HEK293 (cell line): ENCODE measurements around the gene TBC1D5.

ENCODE experiments used
- CTCF ChIA-PET: fragments of 350-600 bp; formaldehyde crosslinking; extraction: SDS; loops from one replicate; lab custom pipeline; 2021; ENCODE audit warnings: antibody characterized with exemption; lab: Yijun Ruan, JAX
- POLR2A ChIA-PET: fragments of 300-600 bp; formaldehyde crosslinking; extraction: SDS; loops from one replicate; lab custom pipeline; 2020; ENCODE audit warnings: antibody characterized with exemption, inconsistent platforms; lab: Yijun Ruan, JAX
- H3K27ac ChIP-seq: fragments of 200-500 bp; sonication (Bioruptor generic); 2 replicates; pipeline ENCODE4 v1.5.1; 2014; ENCODE audit warnings: low read depth, low read length, control low read depth, inconsistent platforms; ENCODE audit errors: extremely low read depth
- H3K36me3 ChIP-seq, 2 experiments: fragments of 200-500 bp in 1 of 2; sonication (Bioruptor generic) in 1 of 2; 1 replicate in 1 of 2; 2 replicates in 1 of 2; pipeline ENCODE4 v1.5.1; 2014 to 2017; ENCODE audit warnings: inconsistent platforms in 2 of 2, low read length in 2 of 2; ENCODE audit not compliant: control insufficient read depth in 2 of 2, insufficient read depth in 1 of 2
- H3K4me1 ChIP-seq: fragments of 200-500 bp; sonication (Bioruptor generic); 2 replicates; pipeline ENCODE4 v1.5.1; 2014; ENCODE audit warnings: mild to moderate bottlenecking, low read length, inconsistent platforms; ENCODE audit not compliant: control insufficient read depth, insufficient read depth
- H3K4me3 ChIP-seq: 2 replicates; pipeline ENCODE4 v1.5.1; 2011; ENCODE audit warnings: low read depth, mild to moderate bottlenecking, control low read depth, low read length, moderate library complexity
- H3K9me3 ChIP-seq: fragments of 200-500 bp; sonication (Bioruptor generic); 2 replicates; pipeline ENCODE4 v1.5.1; 2014; ENCODE audit warnings: low read depth, low read length, inconsistent platforms; ENCODE audit not compliant: control insufficient read depth, insufficient read depth
- GLIS2 ChIP-seq: fragments of 450-650 bp; formaldehyde crosslinking; IDR thresholded peaks from 2 replicates; pipeline ENCODE4 v1.5.1; 2016; ENCODE audit warnings: missing biosample characterization, missing genetic modification characterization
- MYNN ChIP-seq: fragments of 450-650 bp; formaldehyde crosslinking; IDR thresholded peaks from 2 replicates; pipeline ENCODE4 v1.5.1; 2016; ENCODE audit warnings: missing biosample characterization, missing genetic modification characterization, borderline replicate concordance
- ZFP69B ChIP-seq: fragments of 450-650 bp; formaldehyde crosslinking; IDR thresholded peaks from 2 replicates; pipeline ENCODE4 v1.5.1; 2016; ENCODE audit warnings: missing biosample characterization, missing genetic modification characterization
- ZNF169 ChIP-seq: fragments of 450-650 bp; formaldehyde crosslinking; IDR thresholded peaks from 2 replicates; pipeline ENCODE4 v1.5.1; 2016; ENCODE audit warnings: missing biosample characterization, missing genetic modification characterization
- ZNF202 ChIP-seq: fragments of 450-650 bp; formaldehyde crosslinking; IDR thresholded peaks from 2 replicates; pipeline ENCODE4 v1.5.1; 2016; ENCODE audit warnings: missing biosample characterization, missing genetic modification characterization, borderline replicate concordance
- ZNF223 ChIP-seq: fragments of 450-650 bp; formaldehyde crosslinking; IDR thresholded peaks from 2 replicates; pipeline ENCODE4 v1.5.1; 2016; ENCODE audit warnings: missing biosample characterization, missing genetic modification characterization
- ZNF266 ChIP-seq: fragments of 450-650 bp; formaldehyde crosslinking; IDR thresholded peaks from 2 replicates; pipeline ENCODE4 v1.5.1; 2016; ENCODE audit warnings: missing biosample characterization, missing genetic modification characterization, low read depth
- ZNF302 ChIP-seq: fragments of 450-650 bp; formaldehyde crosslinking; IDR thresholded peaks from 2 replicates; pipeline ENCODE4 v1.5.1; 2016; ENCODE audit warnings: missing biosample characterization, missing genetic modification characterization, low read depth
- ZNF324 ChIP-seq: fragments of 450-650 bp; formaldehyde crosslinking; IDR thresholded peaks from 2 replicates; pipeline ENCODE4 v1.5.1; 2016; ENCODE audit warnings: missing biosample characterization, missing genetic modification characterization
- ZNF416 ChIP-seq: fragments of 450-650 bp; formaldehyde crosslinking; IDR thresholded peaks from 2 replicates; pipeline ENCODE4 v1.5.1; 2016; ENCODE audit warnings: missing biosample characterization, missing genetic modification characterization
- ZNF549 ChIP-seq: fragments of 450-650 bp; IDR thresholded peaks from 2 replicates; pipeline ENCODE4 v1.5.1; 2018; ENCODE audit warnings: missing biosample characterization, missing genetic modification characterization, mild to moderate bottlenecking, inconsistent platforms, moderate library complexity
- ZNF561 ChIP-seq: fragments of 450-650 bp; IDR thresholded peaks from 2 replicates; pipeline ENCODE4 v1.5.1; 2018; ENCODE audit warnings: missing biosample characterization, missing genetic modification characterization, borderline replicate concordance
- ZNF670 ChIP-seq: fragments of 450-650 bp; formaldehyde crosslinking; IDR thresholded peaks from 2 replicates; pipeline ENCODE4 v1.5.1; 2016; ENCODE audit warnings: missing biosample characterization, missing genetic modification characterization, low read depth
- TF ChIP-seq, protein P1 (sequence below): fragments of 450-650 bp; formaldehyde crosslinking; IDR thresholded peaks from 2 replicates; pipeline ENCODE4 v1.5.1; 2017; ENCODE audit warnings: missing biosample characterization, missing genetic modification characterization
- TF ChIP-seq, protein P2 (sequence below): fragments of 450-650 bp; formaldehyde crosslinking; IDR thresholded peaks from 2 replicates; pipeline ENCODE4 v1.5.1; 2017; ENCODE audit warnings: missing biosample characterization, missing genetic modification characterization
- TF ChIP-seq, protein P3 (sequence below): fragments of 450-650 bp; formaldehyde crosslinking; IDR thresholded peaks from 2 replicates; pipeline ENCODE4 v1.5.1; 2016; ENCODE audit warnings: missing biosample characterization, missing genetic modification characterization, low read depth
- TF ChIP-seq, protein P4 (sequence below): fragments of 450-650 bp; formaldehyde crosslinking; IDR thresholded peaks from 2 replicates; pipeline ENCODE4 v1.5.1; 2016; ENCODE audit warnings: missing biosample characterization, missing genetic modification characterization
- TF ChIP-seq, protein P5 (sequence below): fragments of 450-650 bp; formaldehyde crosslinking; IDR thresholded peaks from 2 replicates; pipeline ENCODE4 v1.5.1; 2016; ENCODE audit warnings: missing biosample characterization, missing genetic modification characterization, borderline replicate concordance

TBC1D5 gene

DNA sequence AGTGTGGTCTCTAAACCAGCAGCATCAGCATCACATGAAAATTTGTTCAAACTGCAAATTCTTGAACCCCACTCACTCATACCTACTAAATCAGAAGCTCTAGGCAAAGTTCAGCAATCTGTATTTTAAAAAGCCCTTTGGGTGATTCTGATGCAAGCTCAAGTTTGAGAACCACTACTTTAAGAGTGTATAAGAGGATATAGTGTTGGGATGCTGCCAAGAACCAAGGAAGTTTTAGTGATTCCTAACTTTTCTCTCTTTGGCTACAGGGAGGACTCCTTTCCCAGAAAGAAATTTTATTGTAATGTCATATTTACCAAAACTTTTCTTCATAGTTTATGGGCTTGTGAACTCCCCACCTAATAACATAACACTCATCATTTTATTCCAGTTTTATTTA is 422.2 kb downstream of the TBC1D5 start:
- Histone ChIP-seq H3K36me3 (no peaks in the 10 kb centered on the region), H3K9me3 (no peaks in the 10 kb centered on the region), H3K4me3 (no peak overlapping the region), H3K4me1 (no peaks in the 10 kb centered on the region), H3K27ac (no peak overlapping the region)
- CTCF ChIA-PET, result interaction anchor here (0.7 kb wide), 1 partner anchor 16 kb away, joined by 3 read pairs; no protein-coding TSS in a partner anchor
- TF ChIP-seq ZNF169 (tag by site-specific recombination) (no peak), ZNF223 (tag by site-specific recombination) (no peak), ZFP69B (tag by site-specific recombination) (no peak), ZNF302 (no peak), MYNN (tag by site-specific recombination) (no peak), GLIS2 (tag by site-specific recombination) (no peak), ZNF202 (tag by site-specific recombination) (no peak)
- TF ChIP-seq, protein P1, sequence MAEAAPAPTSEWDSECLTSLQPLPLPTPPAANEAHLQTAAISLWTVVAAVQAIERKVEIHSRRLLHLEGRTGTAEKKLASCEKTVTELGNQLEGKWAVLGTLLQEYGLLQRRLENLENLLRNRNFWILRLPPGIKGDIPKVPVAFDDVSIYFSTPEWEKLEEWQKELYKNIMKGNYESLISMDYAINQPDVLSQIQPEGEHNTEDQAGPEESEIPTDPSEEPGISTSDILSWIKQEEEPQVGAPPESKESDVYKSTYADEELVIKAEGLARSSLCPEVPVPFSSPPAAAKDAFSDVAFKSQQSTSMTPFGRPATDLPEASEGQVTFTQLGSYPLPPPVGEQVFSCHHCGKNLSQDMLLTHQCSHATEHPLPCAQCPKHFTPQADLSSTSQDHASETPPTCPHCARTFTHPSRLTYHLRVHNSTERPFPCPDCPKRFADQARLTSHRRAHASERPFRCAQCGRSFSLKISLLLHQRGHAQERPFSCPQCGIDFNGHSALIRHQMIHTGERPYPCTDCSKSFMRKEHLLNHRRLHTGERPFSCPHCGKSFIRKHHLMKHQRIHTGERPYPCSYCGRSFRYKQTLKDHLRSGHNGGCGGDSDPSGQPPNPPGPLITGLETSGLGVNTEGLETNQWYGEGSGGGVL (tag by site-specific recombination), result no peak
- POLR2A ChIA-PET, result no interaction called here

DNA sequence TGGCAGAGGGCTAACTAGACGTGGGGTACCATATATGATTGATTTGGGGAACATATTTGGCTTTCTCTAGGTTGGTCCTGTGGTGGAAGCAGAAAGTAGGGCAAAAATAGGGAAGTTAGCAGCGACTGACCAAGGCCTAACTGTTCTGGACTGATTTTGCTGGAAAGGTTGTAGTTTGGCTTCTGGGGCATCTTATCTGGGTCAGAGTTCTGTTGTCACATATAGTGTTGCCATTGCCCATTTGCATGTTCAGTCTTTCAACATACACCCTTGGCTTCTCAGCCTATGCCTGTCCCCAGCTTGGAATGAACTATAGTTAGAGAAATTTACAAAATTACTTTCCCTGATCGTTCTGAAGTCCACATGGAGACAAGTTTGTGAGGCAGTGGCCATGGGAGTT is 426.5 kb downstream of the TBC1D5 start:
- CTCF ChIA-PET, result no interaction called here
- POLR2A ChIA-PET, result interaction anchor here (0.6 kb wide), 1 partner anchor 21 kb away, joined by 4 read pairs; no protein-coding TSS in a partner anchor

DNA sequence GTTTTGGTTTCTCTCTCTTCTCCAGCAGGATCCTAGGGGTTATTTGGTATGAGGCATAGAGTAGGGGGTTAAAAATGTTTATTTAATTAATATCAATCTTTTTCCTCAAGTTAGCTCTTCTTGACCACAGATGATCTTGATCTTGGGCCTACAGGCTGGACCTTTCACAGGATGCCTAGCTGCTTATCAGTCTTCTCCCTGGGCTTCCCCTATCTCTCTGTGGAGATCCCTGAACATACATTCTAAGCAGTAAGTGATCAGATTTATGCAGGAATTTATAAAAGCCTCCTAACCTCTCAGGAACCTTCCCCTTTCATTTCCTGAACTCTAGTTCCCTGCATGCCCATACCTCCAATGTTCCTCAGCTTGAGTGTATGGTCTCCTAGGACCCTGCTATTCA is 428.3 kb downstream of the TBC1D5 start:
- POLR2A ChIA-PET, result no interaction called here
- Histone ChIP-seq H3K4me1 (peaks cover 6% of the 10 kb centered on the region; the same call in 1 of the 2 replicates), H3K36me3 (no peaks in the 10 kb centered on the region)
- TF ChIP-seq, protein P2, sequence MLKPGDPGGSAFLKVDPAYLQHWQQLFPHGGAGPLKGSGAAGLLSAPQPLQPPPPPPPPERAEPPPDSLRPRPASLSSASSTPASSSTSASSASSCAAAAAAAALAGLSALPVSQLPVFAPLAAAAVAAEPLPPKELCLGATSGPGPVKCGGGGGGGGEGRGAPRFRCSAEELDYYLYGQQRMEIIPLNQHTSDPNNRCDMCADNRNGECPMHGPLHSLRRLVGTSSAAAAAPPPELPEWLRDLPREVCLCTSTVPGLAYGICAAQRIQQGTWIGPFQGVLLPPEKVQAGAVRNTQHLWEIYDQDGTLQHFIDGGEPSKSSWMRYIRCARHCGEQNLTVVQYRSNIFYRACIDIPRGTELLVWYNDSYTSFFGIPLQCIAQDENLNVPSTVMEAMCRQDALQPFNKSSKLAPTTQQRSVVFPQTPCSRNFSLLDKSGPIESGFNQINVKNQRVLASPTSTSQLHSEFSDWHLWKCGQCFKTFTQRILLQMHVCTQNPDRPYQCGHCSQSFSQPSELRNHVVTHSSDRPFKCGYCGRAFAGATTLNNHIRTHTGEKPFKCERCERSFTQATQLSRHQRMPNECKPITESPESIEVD (tag by site-specific recombination), result no peak
- TF ChIP-seq ZNF561 (tag by site-specific recombination) (no peak), ZNF670 (tag by site-specific recombination) (no peak), ZNF416 (tag by site-specific recombination) (no peak), ZNF549 (tag by site-specific recombination) (no peak), ZNF266 (tag by site-specific recombination) (no peak), MYNN (tag by site-specific recombination) (no peak)
- TF ChIP-seq, protein P3, sequence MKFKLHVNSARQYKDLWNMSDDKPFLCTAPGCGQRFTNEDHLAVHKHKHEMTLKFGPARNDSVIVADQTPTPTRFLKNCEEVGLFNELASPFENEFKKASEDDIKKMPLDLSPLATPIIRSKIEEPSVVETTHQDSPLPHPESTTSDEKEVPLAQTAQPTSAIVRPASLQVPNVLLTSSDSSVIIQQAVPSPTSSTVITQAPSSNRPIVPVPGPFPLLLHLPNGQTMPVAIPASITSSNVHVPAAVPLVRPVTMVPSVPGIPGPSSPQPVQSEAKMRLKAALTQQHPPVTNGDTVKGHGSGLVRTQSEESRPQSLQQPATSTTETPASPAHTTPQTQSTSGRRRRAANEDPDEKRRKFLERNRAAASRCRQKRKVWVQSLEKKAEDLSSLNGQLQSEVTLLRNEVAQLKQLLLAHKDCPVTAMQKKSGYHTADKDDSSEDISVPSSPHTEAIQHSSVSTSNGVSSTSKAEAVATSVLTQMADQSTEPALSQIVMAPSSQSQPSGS (tag by site-specific recombination), result no peak
- TF ChIP-seq, all 188 proteins: peak for 0
- Histone ChIP-seq H3K4me3 (no peak overlapping the region), H3K9me3 (no peaks in the 10 kb centered on the region), H3K27ac (no peak overlapping the region)
- CTCF ChIA-PET, result no interaction called here

More for the DNA sequence above, 426.5 kb downstream of the TBC1D5 start:
- no peak overlapping the region for H3K4me3 ChIP-seq
- H3K9me3 ChIP-seq, result no peaks in the 10 kb centered on the region
- no peaks in the 10 kb centered on the region for H3K36me3 ChIP-seq
- H3K4me1 ChIP-seq, result peaks cover 6% of the 10 kb centered on the region; the same call in 1 of the 2 replicates
- no peak overlapping the region for H3K27ac ChIP-seq
- TF ChIP-seq, protein P4, sequence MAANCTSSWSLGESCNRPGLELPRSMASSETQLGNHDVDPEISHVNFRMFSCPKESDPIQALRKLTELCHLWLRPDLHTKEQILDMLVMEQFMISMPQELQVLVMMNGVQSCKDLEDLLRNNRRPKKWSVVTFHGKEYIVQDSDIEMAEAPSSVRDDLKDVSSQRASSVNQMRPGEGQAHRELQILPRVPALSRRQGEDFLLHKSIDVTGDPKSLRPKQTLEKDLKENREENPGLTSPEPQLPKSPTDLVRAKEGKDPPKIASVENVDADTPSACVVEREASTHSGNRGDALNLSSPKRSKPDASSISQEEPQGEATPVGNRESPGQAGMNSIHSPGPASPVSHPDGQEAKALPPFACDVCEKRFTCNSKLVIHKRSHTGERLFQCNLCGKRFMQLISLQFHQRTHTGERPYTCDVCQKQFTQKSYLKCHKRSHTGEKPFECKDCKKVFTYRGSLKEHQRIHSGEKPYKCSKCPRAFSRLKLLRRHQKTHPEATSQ (tag by site-specific recombination), result no peak
- TF ChIP-seq, protein P5, sequence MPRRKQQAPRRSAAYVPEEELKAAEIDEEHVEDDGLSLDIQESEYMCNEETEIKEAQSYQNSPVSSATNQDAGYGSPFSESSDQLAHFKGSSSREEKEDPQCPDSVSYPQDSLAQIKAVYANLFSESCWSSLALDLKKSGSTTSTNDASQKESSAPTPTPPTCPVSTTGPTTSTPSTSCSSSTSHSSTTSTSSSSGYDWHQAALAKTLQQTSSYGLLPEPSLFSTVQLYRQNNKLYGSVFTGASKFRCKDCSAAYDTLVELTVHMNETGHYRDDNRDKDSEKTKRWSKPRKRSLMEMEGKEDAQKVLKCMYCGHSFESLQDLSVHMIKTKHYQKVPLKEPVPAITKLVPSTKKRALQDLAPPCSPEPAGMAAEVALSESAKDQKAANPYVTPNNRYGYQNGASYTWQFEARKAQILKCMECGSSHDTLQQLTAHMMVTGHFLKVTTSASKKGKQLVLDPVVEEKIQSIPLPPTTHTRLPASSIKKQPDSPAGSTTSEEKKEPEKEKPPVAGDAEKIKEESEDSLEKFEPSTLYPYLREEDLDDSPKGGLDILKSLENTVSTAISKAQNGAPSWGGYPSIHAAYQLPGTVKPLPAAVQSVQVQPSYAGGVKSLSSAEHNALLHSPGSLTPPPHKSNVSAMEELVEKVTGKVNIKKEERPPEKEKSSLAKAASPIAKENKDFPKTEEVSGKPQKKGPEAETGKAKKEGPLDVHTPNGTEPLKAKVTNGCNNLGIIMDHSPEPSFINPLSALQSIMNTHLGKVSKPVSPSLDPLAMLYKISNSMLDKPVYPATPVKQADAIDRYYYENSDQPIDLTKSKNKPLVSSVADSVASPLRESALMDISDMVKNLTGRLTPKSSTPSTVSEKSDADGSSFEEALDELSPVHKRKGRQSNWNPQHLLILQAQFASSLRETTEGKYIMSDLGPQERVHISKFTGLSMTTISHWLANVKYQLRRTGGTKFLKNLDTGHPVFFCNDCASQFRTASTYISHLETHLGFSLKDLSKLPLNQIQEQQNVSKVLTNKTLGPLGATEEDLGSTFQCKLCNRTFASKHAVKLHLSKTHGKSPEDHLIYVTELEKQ (tag by site-specific recombination), result no peak
- TF ChIP-seq ZNF324 (tag by site-specific recombination), result no peak
